H1 (cell line): ENCODE results near the gene SMAP2. TPM values are rescaled to one million over a fixed set of nuclear protein-coding genes. Genes with fewer than 3 reads are reported as not detected.

Experiments used
- CTCF ChIA-PET: fragments of 300-600 bp; sonication (Branson Sonifier 250); formaldehyde crosslinking; loops from one replicate; lab custom pipeline; 2021; ENCODE audit not compliant: partially characterized antibody; lab: Charles Lee
- POLR2A ChIA-PET: fragments of 300-600 bp; sonication (Branson Sonifier 250); formaldehyde crosslinking; loops from one replicate; lab custom pipeline; 2021; ENCODE audit warnings: inconsistent platforms; ENCODE audit not compliant: partially characterized antibody; lab: Charles Lee
- DNase-seq, 2 experiments: peaks; one replicate each; pipeline versions ENCODE4 v3.0.0 to v3.0.0-alpha.2; 2010 to 2022; ENCODE audit warnings: low spot score in 2 of 2, low read depth in 1 of 2, mixed read lengths in 1 of 2
- FAIRE-seq: peaks from 2 replicates; lab custom pipeline; 2011; peaks lifted over from hg19 to GRCh38; lab: Jason Lieb, UNC
- H2AFZ ChIP-seq: 2 replicates; pipeline ENCODE4 v1.8.1; 2012; ENCODE audit warnings: low read length, inconsistent platforms
- H2AK5ac ChIP-seq: 2 replicates; pipeline ENCODE4 v1.6.1; 2013; ENCODE audit warnings: low read depth, low read length
- H2BK120ac ChIP-seq: replicated peaks from 2 replicates; pipeline ENCODE3; 2013; ENCODE audit warnings: low read depth, low read length, inconsistent platforms
- H2BK12ac ChIP-seq: 2 replicates; pipeline ENCODE4 v1.6.1; 2013; ENCODE audit warnings: low read depth, low read length
- H2BK15ac ChIP-seq: 2 replicates; pipeline ENCODE4 v1.6.1; 2013; ENCODE audit warnings: low read length
- H2BK20ac ChIP-seq: 2 replicates; pipeline ENCODE4 v1.6.1; 2013; ENCODE audit warnings: low read length
- H2BK5ac ChIP-seq: 2 replicates; pipeline ENCODE4 v1.6.1; 2013; ENCODE audit warnings: low read depth, low read length
- H3K14ac ChIP-seq: 2 replicates; pipeline ENCODE4 v1.6.1; 2013; ENCODE audit warnings: inconsistent platforms; ENCODE audit not compliant: insufficient read length
- H3K18ac ChIP-seq: 2 replicates; pipeline ENCODE4 v1.6.1; 2013; ENCODE audit warnings: low read length; ENCODE audit errors: extremely low read depth
- H3K23ac ChIP-seq: 2 replicates; pipeline ENCODE4 v1.6.1; 2013; ENCODE audit warnings: inconsistent platforms; ENCODE audit not compliant: insufficient read length
- H3K23me2 ChIP-seq: 2 replicates; pipeline ENCODE4 v1.6.1; 2013; ENCODE audit warnings: low read depth, low read length
- H3K27ac ChIP-seq: 2 replicates; pipeline ENCODE4 v1.6.1; 2011; ENCODE audit warnings: low read depth, low read length, inconsistent platforms
- H3K27me3 ChIP-seq, 4 experiments: replicated peaks in 1 of 4; 1 replicate in 1 of 4; 2 replicates in 3 of 4; pipeline versions ENCODE4 v1.6.1 to v1.8.1; 2011 to 2013; ENCODE audit warnings: low read length in 3 of 4, mild to moderate bottlenecking in 3 of 4, inconsistent platforms in 2 of 4, mixed read lengths in 2 of 4, moderate library complexity in 1 of 4; ENCODE audit not compliant: control insufficient read depth in 3 of 4, insufficient read depth in 3 of 4; ENCODE audit errors: extremely low read depth in 1 of 4
- H3K36me3 ChIP-seq, 4 experiments: 2 replicates each; pipeline versions ENCODE4 v1.6.1 to v1.8.1; 2011 to 2013; ENCODE audit warnings: mild to moderate bottlenecking in 4 of 4, low read length in 3 of 4, moderate library complexity in 2 of 4, control low read depth in 1 of 4, inconsistent platforms in 1 of 4; ENCODE audit not compliant: insufficient read depth in 4 of 4, control insufficient read depth in 2 of 4
- H3K4ac ChIP-seq: replicated peaks from 2 replicates; pipeline ENCODE3; 2013; ENCODE audit warnings: low read length, low read depth, mixed read lengths, inconsistent platforms; ENCODE audit not compliant: insufficient read length
- H3K4me1 ChIP-seq, 4 experiments: replicated peaks in 1 of 4; 1 replicate in 1 of 4; 2 replicates in 3 of 4; pipeline versions ENCODE4 v1.6.1 to v1.8.1; 2011 to 2013; ENCODE audit warnings: low read length in 3 of 4, inconsistent platforms in 2 of 4, mixed read lengths in 1 of 4; ENCODE audit not compliant: insufficient read depth in 4 of 4, control insufficient read depth in 3 of 4
- H3K4me2 ChIP-seq, 2 experiments: 2 replicates each; pipeline versions ENCODE4 v1.6.1 to v1.8.1; 2011 to 2013; ENCODE audit warnings: low read depth in 2 of 2, low read length in 2 of 2, control low read depth in 1 of 2, inconsistent platforms in 1 of 2, mild to moderate bottlenecking in 1 of 2; ENCODE audit not compliant: insufficient read depth in 1 of 2
- H3K4me3 ChIP-seq, 4 experiments: fragments of 200-600, 300-600 bp in 1 of 4; sonication (generic), shearing (Covaris generic), sonication (Bioruptor Twin) in 1 of 4; 2 replicates each; pipeline versions ENCODE4 v1.5.1 to v1.8.1; 2011 to 2016; ENCODE audit warnings: low read length in 4 of 4, low read depth in 3 of 4, control low read depth in 2 of 4, inconsistent platforms in 2 of 4, mild to moderate bottlenecking in 2 of 4, mixed read lengths in 1 of 4, moderate library complexity in 1 of 4; ENCODE audit not compliant: insufficient read depth in 2 of 4; ENCODE audit errors: extremely low read depth in 1 of 4
- H3K56ac ChIP-seq: replicated peaks from 2 replicates; pipeline ENCODE3; 2013; ENCODE audit warnings: low read depth, mild to moderate bottlenecking, mixed read lengths, low read length, inconsistent platforms; ENCODE audit not compliant: insufficient read length
- H3K79me1 ChIP-seq: 2 replicates; pipeline ENCODE4 v1.6.1; 2013; ENCODE audit warnings: low read depth, low read length, control low read depth
- H3K79me2 ChIP-seq, 2 experiments: 2 replicates each; pipeline versions ENCODE4 v1.6.1 to v1.8.1; 2012 to 2013; ENCODE audit warnings: low read length in 2 of 2, mild to moderate bottlenecking in 2 of 2, inconsistent platforms in 1 of 2; ENCODE audit not compliant: insufficient read depth in 2 of 2, control insufficient read depth in 1 of 2
- H3K9ac ChIP-seq, 4 experiments: replicated peaks in 1 of 4; 1 replicate in 1 of 4; 2 replicates in 3 of 4; pipeline versions ENCODE4 v1.6.1 to v1.8.1; 2011 to 2013; ENCODE audit warnings: low read depth in 3 of 4, low read length in 3 of 4, control low read depth in 2 of 4, mild to moderate bottlenecking in 2 of 4, moderate library complexity in 2 of 4, inconsistent platforms in 1 of 4; ENCODE audit errors: extremely low read depth in 1 of 4
- H3K9me3 ChIP-seq, 2 experiments: 2 replicates each; pipeline versions ENCODE4 v1.6.1 to v1.8.1; 2012 to 2013; ENCODE audit warnings: mild to moderate bottlenecking in 2 of 2, moderate library complexity in 2 of 2, control low read depth in 1 of 2, inconsistent platforms in 1 of 2, low read depth in 1 of 2, low read length in 1 of 2, mixed read lengths in 1 of 2; ENCODE audit not compliant: insufficient read depth in 2 of 2
- H4K20me1 ChIP-seq, 2 experiments: replicated peaks in 1 of 2; 2 replicates each; pipeline versions ENCODE3 to v1.8.1; 2011 to 2013; ENCODE audit warnings: inconsistent platforms in 2 of 2, low read length in 2 of 2, mild to moderate bottlenecking in 1 of 2; ENCODE audit not compliant: insufficient read depth in 2 of 2, control insufficient read depth in 1 of 2
- H4K5ac ChIP-seq: 2 replicates; pipeline ENCODE4 v1.6.1; 2013; ENCODE audit warnings: low read length, low read depth, mixed read lengths, inconsistent platforms; ENCODE audit not compliant: insufficient read length
- H4K8ac ChIP-seq: 2 replicates; pipeline ENCODE4 v1.8.0; 2013; ENCODE audit warnings: mild to moderate bottlenecking, moderate library complexity, low read length, inconsistent platforms; ENCODE audit not compliant: insufficient read depth; ENCODE audit errors: extremely low read depth
- H4K91ac ChIP-seq: replicated peaks from 2 replicates; pipeline ENCODE3; 2013; ENCODE audit warnings: low read length, mixed read lengths, inconsistent platforms; ENCODE audit not compliant: insufficient read length
- BACH1 ChIP-seq: IDR thresholded peaks from 2 replicates; pipeline ENCODE4 v1.6.1; 2012; ENCODE audit warnings: low read length, improper control_type of control experiment
- NANOG ChIP-seq: IDR thresholded peaks from 2 replicates; pipeline ENCODE4 v1.6.1; 2011; ENCODE audit warnings: low read length, low read depth, mild to moderate bottlenecking, inconsistent platforms; ENCODE audit not compliant: insufficient read depth, poor library complexity, severe bottlenecking
- WGBS, 2 experiments: shearing (Covaris generic) in 1 of 2; methylation state at CpG; one replicate each; pipeline versions ENCODE4 v1.1.6 to v1.1.7; 2013 to 2015; ENCODE audit warnings: low lambda C conversion rate in 2 of 2, mixed read lengths in 2 of 2, inconsistent platforms in 1 of 2, low coverage in 1 of 2, missing lambda C conversion rate in 1 of 2; ENCODE audit not compliant: insufficient replicate concordance in 2 of 2, insufficient coverage in 1 of 2, insufficient read length in 1 of 2; ENCODE audit errors: extremely low coverage in 1 of 2, missing lambda C conversion rate in 1 of 2; 5-methylcytosine and 5-hydroxymethylcytosine counted together
- polyA plus RNA-seq, 7 experiments: library from polyadenylated mRNA; depleted of rRNA in 3 of 7; stranded (reverse) in 5 of 7; unstranded in 2 of 7; fragments of >200 nt in 5 of 7; fragments of 200-250 nt in 2 of 7; gene quantifications; 1 replicate in 5 of 7; 2 replicates in 1 of 7; 4 replicates in 1 of 7; pipeline versions ENCODE4 v1.2.1 to v1.2.3, GENCODE V29; 2011 to 2013; ENCODE audit warnings: missing spikeins in 2 of 7, mixed read lengths in 2 of 7
- total RNA-seq: library from RNA; stranded (reverse); fragmentation: NEBNext Ultra II Directional; extraction: Animal tissue kit (Norgen Biotek cat#: 25700); gene quantifications from 2 replicates; pipeline ENCODE4 v1.2.1, GENCODE V29; 2021

Gene SMAP2
- total and polyA plus RNA-seq, 2 of the 8 experiments (the other 6 are each of a cell fraction or from before 2014, with no cell fraction given): 4.3 to 5.5 TPM

DNA sequence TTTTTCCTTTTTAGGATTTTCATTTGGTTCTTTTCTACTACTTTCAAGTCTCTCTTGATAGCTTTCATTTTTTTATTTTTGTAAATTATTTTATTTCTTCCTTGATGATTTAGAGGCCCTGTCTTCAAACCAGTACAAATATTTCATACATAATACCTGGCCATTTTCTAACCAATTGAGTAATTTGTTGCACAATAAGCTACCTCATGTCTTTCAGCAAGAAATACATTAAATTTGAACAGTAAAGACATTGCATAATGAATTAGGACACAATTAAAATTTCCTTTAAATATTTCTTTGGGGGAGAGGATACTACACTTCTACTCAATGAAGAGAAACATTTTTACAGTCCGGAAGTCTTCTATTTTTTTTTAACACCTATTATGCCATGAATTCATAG lies 40.8 kb upstream of the SMAP2 start:
- H3K79me2 ChIP-seq: no peaks in the 10 kb centered on the region
- no peak overlapping the region for H4K8ac ChIP-seq
- no peak overlapping the region for H4K5ac ChIP-seq
- no peak overlapping the region for H2BK15ac ChIP-seq
- POLR2A ChIA-PET: no interaction called here
- H3K56ac ChIP-seq: no peak overlapping the region
- DNase-seq (no peak), FAIRE-seq (no peak)
- no peak overlapping the region for H2BK120ac ChIP-seq
- no peak overlapping the region for H3K4ac ChIP-seq
- no peaks in the 10 kb centered on the region for H3K9me3 ChIP-seq
- H2BK20ac ChIP-seq: no peak overlapping the region
- H3K18ac ChIP-seq: no peak overlapping the region
- no peak overlapping the region for H2BK12ac ChIP-seq
- no peaks in the 10 kb centered on the region for H3K27me3 ChIP-seq
- 95% methylated on average over 1 of the region's 1 CpG; no CpG with 5 or more reads in 1 of the 2 experiments for WGBS, 2 experiments
- H3K14ac ChIP-seq: no peak overlapping the region
- no peak overlapping the region for H3K27ac ChIP-seq
- CTCF ChIA-PET: interaction anchor here (0.6 to 12.6 kb wide), 3 partner anchors 12 to 163 kb away, joined by 3 to 144 read pairs (median 3); partner anchors contain the start of gene COL9A2
- H3K4me3 ChIP-seq: no peak overlapping the region
- H2AFZ ChIP-seq: no peak overlapping the region
- no peaks in the 10 kb centered on the region for H3K23me2 ChIP-seq
- TF ChIP-seq BACH1 (no peak), NANOG (no peak)
- no peaks in the 10 kb centered on the region for H3K36me3 ChIP-seq
- H3K23ac ChIP-seq: no peak overlapping the region
- H3K4me2 ChIP-seq: no peak overlapping the region
- no peak overlapping the region for H4K91ac ChIP-seq
- H2BK5ac ChIP-seq: no peak overlapping the region
- H4K20me1 ChIP-seq: no peaks in the 10 kb centered on the region
- no peak overlapping the region for H3K9ac ChIP-seq
- no peak overlapping the region for H2AK5ac ChIP-seq
- H3K4me1 ChIP-seq: no peaks in the 10 kb centered on the region
- no peaks in the 10 kb centered on the region for H3K79me1 ChIP-seq
